Measurements from ENCODE around the gene KLF7.

The KLF7 gene

GRCh38 chr2:207151048-207151447 lies 14.7 kb downstream of the KLF7 start:
- ATAC-seq: no peak
- TF ChIP-seq TSHZ2 (CRISPR knock-in tag; IDR thresholded peaks at IDR 0.05): no peak
- no peak for TF ChIP-seq PPARA (CRISPR knock-in tag; IDR thresholded peaks at IDR 0.05; ENCODE audit: borderline replicate concordance)
- TF ChIP-seq OSR1 (CRISPR knock-in tag; IDR thresholded peaks at IDR 0.05): no peak
- TF ChIP-seq POU6F1 (CRISPR knock-in tag; IDR thresholded peaks at IDR 0.05; ENCODE audit: borderline replicate concordance, low read depth): no peak
- no peak for TF ChIP-seq ZNF70 (CRISPR knock-in tag; IDR thresholded peaks at IDR 0.05)
- TF ChIP-seq ESRRG (CRISPR knock-in tag; IDR thresholded peaks at IDR 0.05): no peak
- TF ChIP-seq ARNTL (CRISPR knock-in tag; IDR thresholded peaks at IDR 0.05; ENCODE audit: borderline replicate concordance, low read depth): no peak
- TF ChIP-seq ISL1 (CRISPR knock-in tag; IDR thresholded peaks at IDR 0.05): no peak
- TF ChIP-seq CSDC2 (CRISPR knock-in tag; IDR thresholded peaks at IDR 0.05): no peak
- no peak for TF ChIP-seq CREB5 (CRISPR knock-in tag; IDR thresholded peaks at IDR 0.05; ENCODE audit: low read depth)
- no peak for TF ChIP-seq ZFP3 (CRISPR knock-in tag; IDR thresholded peaks at IDR 0.05)
- TF ChIP-seq BACH2 (CRISPR knock-in tag; IDR thresholded peaks at IDR 0.05; ENCODE audit: borderline replicate concordance): no peak
- TF ChIP-seq PATZ1 (CRISPR knock-in tag; IDR thresholded peaks at IDR 0.05; ENCODE audit: borderline replicate concordance): no peak
- TF ChIP-seq ZFP30 (CRISPR knock-in tag; IDR thresholded peaks at IDR 0.05): no peak
- no peak for TF ChIP-seq ZNF565 (CRISPR knock-in tag; conservative IDR thresholded peaks at IDR 0.05; ENCODE audit: low read depth)
- TF ChIP-seq CSRNP3 (CRISPR knock-in tag; IDR thresholded peaks at IDR 0.05): no peak
- TF ChIP-seq RARB (CRISPR knock-in tag; IDR thresholded peaks at IDR 0.05): no peak
- TF ChIP-seq ZC3H10 (CRISPR knock-in tag; IDR thresholded peaks at IDR 0.05): no peak

GRCh38 chr2:207150284-207150683 lies 15.5 kb downstream of the KLF7 start:
- TF ChIP-seq ZC3H10 (CRISPR knock-in tag; IDR thresholded peaks at IDR 0.05) (no peak), PATZ1 (CRISPR knock-in tag; IDR thresholded peaks at IDR 0.05; ENCODE audit: borderline replicate concordance) (no peak), CSRNP3 (CRISPR knock-in tag; IDR thresholded peaks at IDR 0.05) (no peak), ISL1 (CRISPR knock-in tag; IDR thresholded peaks at IDR 0.05) (no peak), BACH2 (CRISPR knock-in tag; IDR thresholded peaks at IDR 0.05; ENCODE audit: borderline replicate concordance) (no peak), GLIS3 (CRISPR knock-in tag; IDR thresholded peaks at IDR 0.05) (no peak), CREB5 (CRISPR knock-in tag; IDR thresholded peaks at IDR 0.05; ENCODE audit: low read depth) (no peak), TCF4 (CRISPR knock-in tag; IDR thresholded peaks at IDR 0.05; ENCODE audit: borderline replicate concordance) (no peak), ZNF8 (CRISPR knock-in tag; IDR thresholded peaks at IDR 0.05) (no peak), CSDC2 (CRISPR knock-in tag; IDR thresholded peaks at IDR 0.05) (no peak)
- no peak for ATAC-seq
